NCI-H510A treated with DMSO at 0.1 percent for 48 hours (cell line): ENCODE data around the gene CDC25B.
"Not testable (repeated sequence)": the region's sequence is repeated elsewhere in the genome, so short reads cannot be mapped to it uniquely, and the experiment has no call there.

Experiments used
- DNase-seq: peaks from one replicate; lab custom pipeline; 2025; lab: John Stamatoyannopoulos, UW

CDC25B gene

DNA sequence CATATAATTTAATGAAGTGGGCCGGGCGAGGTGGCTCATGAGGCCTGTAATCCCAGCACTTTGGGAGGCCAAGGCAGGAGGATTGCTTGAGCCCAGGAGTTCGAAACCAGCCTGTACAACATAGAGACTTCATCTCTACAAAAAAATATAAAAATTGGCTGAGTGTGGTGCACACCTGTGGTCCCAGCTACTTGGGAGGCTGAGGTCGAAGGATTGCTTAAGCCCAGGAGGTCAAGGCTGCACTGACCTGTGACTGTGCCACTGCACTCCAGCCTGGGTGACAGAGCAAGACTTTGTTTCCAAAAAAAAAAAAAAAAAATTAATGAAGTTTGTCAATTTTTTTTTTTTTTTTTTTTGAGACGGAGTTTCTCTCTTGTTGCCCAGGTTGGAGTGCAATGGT lies 33.8 kb downstream of the CDC25B start:
- DNase-seq, result not testable (repeated sequence)

DNA sequence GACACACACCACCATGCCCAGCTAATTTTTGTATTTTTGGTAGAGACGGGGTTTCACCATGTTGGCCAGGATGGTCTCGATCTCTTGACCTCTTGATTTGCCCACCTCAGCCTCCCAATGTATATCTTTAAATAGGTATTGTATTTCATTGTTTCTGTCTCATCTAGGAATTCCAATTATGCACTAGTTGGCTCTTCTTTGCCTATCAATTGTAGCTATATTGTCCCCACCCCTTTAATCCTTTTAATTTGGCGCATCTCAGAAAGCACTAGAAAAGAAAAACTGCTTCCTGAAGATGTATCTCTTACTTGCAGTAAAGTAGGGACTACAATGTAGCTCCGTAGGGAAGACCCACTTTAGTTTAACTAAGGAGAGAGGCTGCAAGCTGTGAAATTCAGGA lies 40.0 kb downstream of the CDC25B start:
- DNase-seq, result no peak

DNA sequence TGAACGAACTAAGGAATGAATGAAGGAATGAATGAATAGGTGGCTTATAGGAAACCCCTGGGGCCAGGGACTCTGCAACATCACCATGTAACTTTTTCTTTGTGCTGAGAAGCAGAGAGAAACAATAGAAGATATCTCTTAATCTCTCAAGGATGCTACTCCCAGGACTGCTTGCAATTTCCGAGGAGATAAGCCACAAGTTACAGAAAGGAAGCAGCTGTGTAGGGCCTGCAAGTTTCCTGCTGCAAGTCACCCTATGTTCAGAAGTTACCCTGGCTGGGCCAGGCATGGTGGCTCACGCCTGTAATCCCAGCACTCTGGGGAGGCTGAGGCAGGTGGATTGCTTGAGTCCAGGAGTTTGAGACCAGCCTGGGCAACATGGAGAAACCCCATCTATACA lies 43.2 kb downstream of the CDC25B start:
- DNase-seq, result no peak

DNA sequence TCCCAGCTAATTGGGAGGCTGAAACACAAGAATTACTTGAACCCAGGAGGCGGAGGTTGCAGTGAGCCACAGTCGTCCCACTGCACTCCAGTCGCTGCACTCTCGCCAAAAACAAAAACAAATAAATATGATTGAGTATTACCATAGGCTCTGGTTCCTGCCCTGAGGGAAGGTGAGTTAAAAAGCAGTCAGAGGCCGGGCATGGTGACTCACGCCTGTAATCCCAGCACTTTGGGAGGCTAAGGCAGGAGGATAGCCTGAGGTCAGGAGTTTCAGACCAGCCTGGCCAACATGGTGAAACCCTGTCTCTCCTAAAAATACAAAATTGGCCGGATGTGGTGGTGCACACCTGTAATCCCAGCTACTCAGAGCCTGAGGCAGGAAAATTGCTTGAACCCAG lies 44.1 kb downstream of the CDC25B start:
- DNase-seq, result not testable (repeated sequence)

DNA sequence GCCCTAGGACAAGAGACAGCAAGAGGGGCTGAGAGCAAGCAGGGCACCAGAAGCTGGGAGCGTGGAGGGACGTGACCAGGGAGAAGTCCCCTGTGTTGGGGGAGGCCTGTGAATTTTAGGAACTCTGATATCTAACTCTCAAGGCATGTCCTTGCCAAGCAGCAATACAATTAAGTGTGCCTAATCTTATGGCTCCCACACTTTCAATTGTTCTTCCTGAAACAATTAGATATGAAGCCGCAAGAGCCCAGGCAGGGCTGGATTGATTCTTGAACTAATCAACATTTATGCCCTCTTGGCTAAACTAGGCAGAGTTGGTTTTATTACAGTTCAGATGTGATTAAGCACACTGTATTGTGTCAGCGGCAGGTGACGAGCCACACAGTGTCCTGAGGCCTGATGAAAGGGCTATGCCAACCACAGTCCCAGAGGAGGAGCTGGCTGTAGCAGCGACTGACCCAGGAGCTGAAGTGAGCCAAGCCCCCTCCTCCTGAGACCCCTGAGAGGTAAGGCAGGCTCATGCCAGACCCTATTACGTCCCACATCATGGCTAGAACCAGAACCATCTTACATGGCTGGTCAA lies 46.3 kb downstream of the CDC25B start:
- DNase-seq, result no peak

DNA sequence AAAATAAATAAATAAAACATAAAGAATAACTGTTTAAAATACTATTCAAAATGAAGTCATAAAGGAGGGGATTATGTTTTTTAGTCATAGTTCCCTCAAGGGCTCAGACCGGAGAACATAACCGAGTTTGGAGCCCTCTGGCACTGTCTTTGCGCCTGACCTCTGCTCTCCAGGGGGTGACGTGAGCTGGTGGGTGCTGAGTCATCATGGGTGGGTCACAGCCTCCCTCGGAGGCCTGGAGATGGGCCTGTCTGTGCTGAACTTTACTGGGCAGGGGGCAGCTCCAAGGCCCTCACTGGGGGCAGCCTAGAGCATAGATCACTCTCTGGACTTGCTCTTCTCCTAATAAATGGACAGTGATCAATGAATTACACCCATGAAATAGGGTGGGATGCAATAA lies 47.4 kb downstream of the CDC25B start:
- no peak for DNase-seq

DNA sequence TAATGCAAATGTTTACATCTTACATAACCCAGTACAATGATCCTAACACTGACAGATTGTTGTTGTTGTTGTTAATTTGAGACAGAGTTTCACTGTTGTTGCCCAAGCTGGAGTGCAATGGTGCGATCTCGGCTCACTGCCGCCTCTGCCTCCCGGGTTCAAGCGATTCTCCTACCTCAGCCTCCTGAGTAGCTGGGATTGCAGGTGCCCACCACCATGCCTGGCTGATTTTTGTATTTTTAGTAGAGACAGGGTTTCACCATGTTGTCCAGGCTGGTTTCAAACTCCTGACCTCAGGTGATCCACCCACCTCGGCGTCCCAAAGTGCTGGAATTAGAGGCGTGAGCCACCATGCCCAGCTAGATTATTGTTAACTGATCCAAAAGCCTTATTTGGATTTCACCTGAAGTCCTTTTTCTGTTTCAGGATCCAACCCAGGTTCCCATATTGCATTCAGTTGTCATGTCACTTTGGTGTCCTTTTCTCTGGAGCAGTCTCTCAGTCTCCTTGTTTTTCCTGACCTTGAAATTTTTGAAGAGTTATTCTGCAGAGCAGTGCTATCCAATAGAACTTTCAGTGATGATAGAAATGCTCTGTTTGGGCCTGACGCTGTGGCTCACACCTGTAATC lies 48.0 kb downstream of the CDC25B start:
- not testable (repeated sequence) for DNase-seq

DNA sequence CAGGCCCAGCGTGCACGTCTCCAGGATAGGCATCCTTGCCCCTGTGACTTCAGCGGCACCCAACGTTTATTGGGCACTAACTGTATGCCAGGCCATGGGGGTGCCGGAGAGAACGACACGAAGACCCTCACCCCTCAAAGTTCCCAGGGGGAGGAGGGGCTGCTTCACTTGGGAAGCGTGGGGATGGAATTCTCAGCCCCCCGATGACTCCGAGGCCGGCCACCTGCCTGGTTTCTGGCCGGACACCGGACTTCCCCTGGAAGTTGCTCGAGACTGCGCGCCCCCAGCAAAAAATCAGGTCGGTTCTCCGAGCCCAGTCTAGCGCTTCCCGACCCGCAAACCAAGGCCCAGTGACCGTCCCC lies 50.2 kb downstream of the CDC25B start:
- DNase-seq, result no peak

DNA sequence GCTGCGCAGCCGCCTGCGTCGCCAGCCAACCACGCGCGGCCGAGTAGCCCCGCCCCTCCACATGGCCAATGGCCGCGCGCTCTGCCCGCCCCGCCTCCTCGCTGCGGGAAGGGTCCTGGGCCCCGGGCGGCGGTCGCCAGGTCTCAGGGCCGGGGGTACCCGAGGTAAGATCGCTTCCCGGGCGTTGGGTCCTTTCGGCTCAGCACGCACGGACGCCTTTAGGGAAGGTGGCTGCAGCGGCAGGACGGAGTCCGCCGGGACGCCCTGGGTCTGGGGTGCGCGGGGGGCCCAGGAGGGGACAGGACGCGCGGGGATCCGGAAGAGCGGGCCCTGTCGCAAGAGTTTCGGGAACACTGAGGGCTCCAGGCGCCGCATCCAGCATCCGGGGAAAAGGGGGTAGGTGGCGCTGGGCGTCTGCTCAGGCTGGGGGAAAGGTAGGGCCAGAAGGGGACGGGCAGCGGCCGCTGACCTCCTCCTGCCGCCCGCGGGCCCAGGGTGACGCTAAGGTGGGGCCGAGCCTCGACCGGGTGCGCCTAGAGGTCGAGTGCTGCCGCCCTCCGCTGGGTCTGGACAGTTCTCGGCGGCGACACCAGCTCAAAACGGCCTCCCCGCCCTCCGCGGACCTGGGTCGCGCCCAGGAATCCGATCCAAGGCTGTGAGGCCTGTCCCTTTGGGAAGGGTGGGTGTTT lies 50.8 kb downstream of the CDC25B start, which contains the start of gene MAVS:
Gene MAVS, plus strand, starts transcription at position 95 of the 689 bp plus-strand sequence. CDS start 7,791 bp downstream, outside the sequence.
- peak; percentile 95 for DNase-seq

DNA sequence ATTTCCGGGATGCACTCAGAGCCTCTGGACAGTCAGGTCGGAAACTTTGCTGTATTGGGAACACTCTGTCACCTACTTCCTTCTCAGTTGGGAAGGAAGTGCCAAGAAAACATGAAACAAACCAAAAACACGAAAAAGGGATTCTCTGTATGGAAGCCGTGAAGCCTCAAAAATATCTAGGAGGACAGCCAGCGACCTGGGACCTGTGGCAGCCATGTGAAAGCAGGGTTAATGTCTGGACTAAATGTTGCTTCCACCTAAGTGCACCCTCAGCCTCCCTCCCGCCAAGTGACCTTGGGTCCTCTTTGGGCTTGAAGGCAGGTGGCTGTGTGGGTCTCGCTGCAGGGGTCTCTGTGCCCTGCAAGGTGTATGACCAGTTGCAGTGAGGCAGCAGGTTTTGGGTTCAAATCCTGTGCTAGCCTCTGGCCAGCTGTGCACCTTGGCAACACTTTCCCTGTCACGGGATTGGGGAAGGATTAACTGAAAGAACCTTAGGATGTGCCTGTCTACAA lies 51.4 kb downstream of the CDC25B start:
- no peak for DNase-seq

DNA sequence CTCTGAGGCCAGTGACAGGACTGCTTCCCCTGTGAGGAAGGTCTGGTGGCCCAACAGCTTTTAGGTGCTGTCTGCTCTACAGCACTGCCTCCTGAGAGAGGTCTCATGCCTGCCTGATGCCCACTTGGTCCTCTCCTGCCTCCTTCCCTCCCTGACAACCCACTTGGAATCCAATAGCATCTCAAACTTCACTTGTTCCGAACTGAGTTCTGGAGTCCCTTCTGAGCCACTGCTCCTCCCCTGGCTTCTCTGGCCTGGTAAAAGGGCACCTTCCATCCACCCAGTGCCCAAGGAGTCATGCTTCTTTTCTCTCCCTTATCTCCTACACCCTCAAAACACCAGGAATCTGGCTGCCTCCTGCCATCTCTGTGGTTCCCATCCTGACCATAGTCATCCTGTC lies 52.5 kb downstream of the CDC25B start:
- DNase-seq, result no peak

DNA sequence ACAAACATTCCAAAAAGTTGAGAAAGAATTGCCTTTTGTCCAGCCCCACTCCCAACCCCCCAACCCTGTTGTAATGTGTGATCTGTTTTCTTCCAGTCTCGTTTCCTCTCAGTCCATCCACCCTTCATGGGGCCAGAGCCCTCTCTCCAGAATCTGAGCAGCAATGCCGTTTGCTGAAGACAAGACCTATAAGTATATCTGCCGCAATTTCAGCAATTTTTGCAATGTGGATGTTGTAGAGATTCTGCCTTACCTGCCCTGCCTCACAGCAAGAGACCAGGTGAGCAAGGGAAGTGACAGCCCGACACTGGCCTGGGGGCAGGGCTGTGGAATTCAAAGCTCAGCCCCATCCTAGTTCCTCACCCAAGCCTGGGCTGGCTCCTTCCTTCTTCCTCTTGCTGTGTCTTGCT lies 58.4 kb downstream of the CDC25B start:
- no peak for DNase-seq
